Measurements from ENCODE around the gene RPS8.
A peak's percentile ranks its signal among the peaks of the same experiment; 100 is the strongest.

DNA sequence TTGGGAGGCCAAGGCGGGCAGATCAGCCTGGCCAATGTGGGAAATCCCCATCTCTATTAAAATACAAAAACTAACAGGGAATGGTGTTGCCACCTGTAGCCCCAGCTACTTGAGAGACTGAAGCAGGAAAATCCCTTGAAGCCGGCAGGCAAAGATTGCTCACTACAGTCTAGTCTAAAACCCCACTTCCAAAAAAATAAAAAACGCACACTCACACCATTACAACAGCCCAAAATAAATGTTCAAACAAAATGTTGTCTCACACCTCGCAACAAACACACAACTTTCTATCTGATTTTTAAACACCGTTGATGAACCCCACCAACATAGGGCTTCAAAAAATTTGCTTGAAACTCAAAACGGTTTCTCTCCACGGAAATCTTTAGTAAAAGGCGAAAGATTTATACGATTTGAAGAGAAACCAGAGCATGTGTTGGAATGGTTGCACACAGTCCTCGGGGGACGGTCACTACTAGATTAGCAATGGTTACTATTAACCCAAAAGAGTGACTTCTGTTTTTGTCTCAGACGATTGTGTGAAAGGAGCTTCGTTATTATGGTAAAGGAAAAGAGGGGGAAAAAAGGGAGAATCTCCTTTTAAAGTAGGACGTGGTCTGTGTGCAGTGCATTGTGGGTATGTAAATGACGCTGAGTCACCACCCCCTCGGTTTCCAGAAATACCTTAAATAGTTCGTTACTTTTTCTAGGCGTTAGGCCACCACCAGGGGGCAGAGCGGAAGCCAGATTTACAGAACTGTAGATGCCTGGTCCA is 44.4 kb upstream of the RPS8 start, which contains the start of gene RNU5D-1:
- no peak for TF ChIP-seq EP300 (IDR thresholded peaks at IDR 0.05)
- peak; percentile 69 to 96 for TF ChIP-seq POLR2A (IDR thresholded peaks at IDR 0.05)
- TF ChIP-seq, protein P1, sequence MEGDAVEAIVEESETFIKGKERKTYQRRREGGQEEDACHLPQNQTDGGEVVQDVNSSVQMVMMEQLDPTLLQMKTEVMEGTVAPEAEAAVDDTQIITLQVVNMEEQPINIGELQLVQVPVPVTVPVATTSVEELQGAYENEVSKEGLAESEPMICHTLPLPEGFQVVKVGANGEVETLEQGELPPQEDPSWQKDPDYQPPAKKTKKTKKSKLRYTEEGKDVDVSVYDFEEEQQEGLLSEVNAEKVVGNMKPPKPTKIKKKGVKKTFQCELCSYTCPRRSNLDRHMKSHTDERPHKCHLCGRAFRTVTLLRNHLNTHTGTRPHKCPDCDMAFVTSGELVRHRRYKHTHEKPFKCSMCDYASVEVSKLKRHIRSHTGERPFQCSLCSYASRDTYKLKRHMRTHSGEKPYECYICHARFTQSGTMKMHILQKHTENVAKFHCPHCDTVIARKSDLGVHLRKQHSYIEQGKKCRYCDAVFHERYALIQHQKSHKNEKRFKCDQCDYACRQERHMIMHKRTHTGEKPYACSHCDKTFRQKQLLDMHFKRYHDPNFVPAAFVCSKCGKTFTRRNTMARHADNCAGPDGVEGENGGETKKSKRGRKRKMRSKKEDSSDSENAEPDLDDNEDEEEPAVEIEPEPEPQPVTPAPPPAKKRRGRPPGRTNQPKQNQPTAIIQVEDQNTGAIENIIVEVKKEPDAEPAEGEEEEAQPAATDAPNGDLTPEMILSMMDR (IDR thresholded peaks at IDR 0.05), result peak; percentile 73 to 82 (median 78)
- TF ChIP-seq POLR2AphosphoS5 (IDR thresholded peaks at IDR 0.05), result peak; percentile 95
